ENCODE measurements around the gene HPSE.

The HPSE gene

DNA sequence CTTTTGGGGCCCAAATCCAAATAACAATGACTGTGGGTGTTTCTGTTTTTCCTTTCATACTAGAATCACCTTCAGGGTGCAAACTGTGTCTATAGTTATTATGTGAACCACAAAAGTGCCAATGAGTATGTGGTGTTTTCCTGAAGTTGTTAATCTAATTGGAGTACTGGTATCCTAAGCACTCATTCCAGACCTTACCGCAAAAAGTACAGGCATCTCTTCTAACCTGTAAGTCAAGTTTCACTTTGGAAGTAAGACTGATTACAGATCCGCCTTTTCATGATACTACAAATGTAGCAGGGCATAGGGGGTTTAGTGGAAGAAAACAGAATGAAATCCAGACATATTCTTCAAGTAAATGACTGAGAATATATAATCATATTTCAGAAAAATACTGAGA, 66.2 kb downstream of the HPSE start:
- Histone ChIP-seq H2BK120ac (ENCODE audit: insufficient read depth, low read length, poor library complexity) (no peak overlapping the region), H3K9ac (ENCODE audit: low read length) (no peak overlapping the region), H4K12ac (ENCODE audit: low read depth, low read length) (no peak overlapping the region), H2AK5ac (ENCODE audit: low read length) (no peak overlapping the region), H3K14ac (ENCODE audit: low read length) (no peak overlapping the region), H3K4ac (ENCODE audit: low read depth, low read length) (no peak overlapping the region), H4K8ac (ENCODE audit: low read depth, low read length) (no peak overlapping the region), H3K4me1 (ENCODE audit: control insufficient read depth in 1 of 2, insufficient read depth in 2 of 2, low read length in 2 of 2) (no peaks in the 10 kb centered on the region), H3K79me2 (ENCODE audit: control insufficient read depth, insufficient read depth, low read length, poor library complexity) (no peaks in the 10 kb centered on the region), H3K4me2 (ENCODE audit: low read length) (no peak overlapping the region), H3K23ac (ENCODE audit: low read length) (no peak overlapping the region), H3K9me3 (ENCODE audit: insufficient read depth, low read depth, low read length) (no peaks in the 10 kb centered on the region), H3K18ac (ENCODE audit: low read length) (no peak overlapping the region), H3K27me3 (ENCODE audit: insufficient read depth, low read length) (no peaks in the 10 kb centered on the region), H2BK5ac (ENCODE audit: low read depth, low read length, poor library complexity) (no peak overlapping the region), H3K36me3 (ENCODE audit: control insufficient read depth in 1 of 2, insufficient read depth in 2 of 2, low read length in 2 of 2) (peaks cover 4 to 5% of the 10 kb centered on the region in 2 experiments), H3K79me1 (ENCODE audit: low read length) (no peaks in the 10 kb centered on the region), H3K27ac (ENCODE audit: low read depth, low read length) (peak overlapping the region; percentile 8), H2BK12ac (ENCODE audit: low read length) (no peak overlapping the region), H3K4me3 (ENCODE audit: low read depth, low read length) (no peak overlapping the region), H2AFZ (ENCODE audit: insufficient read depth, low read length, poor library complexity) (no peak overlapping the region), H4K91ac (ENCODE audit: low read depth, low read length) (no peak overlapping the region)
- DNase-seq, result peak in 1 of 2 donors; percentile 79
- WGBS (ENCODE audit: extremely low coverage, insufficient coverage, insufficient read length), result no CpG with 5 or more reads among the region's 2 CpGs

DNA sequence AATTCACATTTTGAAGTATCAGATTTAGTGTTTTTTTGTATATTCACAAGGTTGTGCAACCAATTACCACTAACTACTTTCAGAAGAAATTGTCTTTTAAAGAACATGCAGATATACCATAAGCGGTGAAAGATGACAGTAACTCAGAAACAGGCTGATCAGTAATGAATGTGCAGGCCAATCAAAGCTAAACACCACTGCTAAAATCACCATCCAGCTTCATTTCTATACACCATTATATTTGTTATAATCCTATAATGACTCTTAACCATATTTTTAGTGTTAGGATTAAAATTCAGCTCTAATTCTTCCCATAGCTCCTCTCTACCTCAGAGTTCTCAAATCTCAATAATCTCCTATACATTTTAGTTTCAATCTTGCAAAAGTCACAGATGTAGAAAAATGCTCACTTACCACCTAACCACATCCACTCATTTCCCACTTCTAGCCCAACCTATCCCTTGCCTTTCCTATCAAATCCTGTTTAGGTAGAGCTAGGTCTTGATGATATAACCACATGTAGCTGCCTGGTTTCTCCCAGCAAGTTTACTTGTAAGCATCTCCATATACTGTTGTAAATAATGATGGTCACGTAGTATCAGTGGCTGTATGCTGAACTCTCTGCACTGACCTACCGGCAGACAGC, 66.7 kb downstream of the HPSE start:
- no peak overlapping the region for H4K12ac ChIP-seq (ENCODE audit: low read depth, low read length)
- H3K79me2 ChIP-seq (ENCODE audit: control insufficient read depth, insufficient read depth, low read length, poor library complexity), result no peaks in the 10 kb centered on the region
- H2BK12ac ChIP-seq (ENCODE audit: low read length), result no peak overlapping the region
- peak overlapping the region; percentile 8 for H3K27ac ChIP-seq (ENCODE audit: low read depth, low read length)
- H3K9ac ChIP-seq (ENCODE audit: low read length), result no peak overlapping the region
- H2AK5ac ChIP-seq (ENCODE audit: low read length), result no peak overlapping the region
- no peak overlapping the region for H2BK5ac ChIP-seq (ENCODE audit: low read depth, low read length, poor library complexity)
- no peak overlapping the region for H3K18ac ChIP-seq (ENCODE audit: low read length)
- H3K4me2 ChIP-seq (ENCODE audit: low read length), result no peak overlapping the region
- no peak overlapping the region for H2AFZ ChIP-seq (ENCODE audit: insufficient read depth, low read length, poor library complexity)
- no peak overlapping the region for H3K14ac ChIP-seq (ENCODE audit: low read length)
- WGBS (ENCODE audit: extremely low coverage, insufficient coverage, insufficient read length), result no CpG with 5 or more reads among the region's 3 CpGs
- H3K36me3 ChIP-seq (ENCODE audit: control insufficient read depth in 1 of 2, insufficient read depth in 2 of 2, low read length in 2 of 2), result peaks cover 7% of the 10 kb centered on the region in 2 experiments
- H4K91ac ChIP-seq (ENCODE audit: low read depth, low read length), result no peak overlapping the region
- no peak overlapping the region for H3K4ac ChIP-seq (ENCODE audit: low read depth, low read length)
- H3K79me1 ChIP-seq (ENCODE audit: low read length), result no peaks in the 10 kb centered on the region
- no peaks in the 10 kb centered on the region for H3K4me1 ChIP-seq (ENCODE audit: control insufficient read depth in 1 of 2, insufficient read depth in 2 of 2, low read length in 2 of 2)
- no peak overlapping the region for H3K23ac ChIP-seq (ENCODE audit: low read length)
- H3K9me3 ChIP-seq (ENCODE audit: insufficient read depth, low read depth, low read length), result no peaks in the 10 kb centered on the region
- H3K27me3 ChIP-seq (ENCODE audit: insufficient read depth, low read length), result no peaks in the 10 kb centered on the region
- DNase-seq, result no peak
- H4K8ac ChIP-seq (ENCODE audit: low read depth, low read length), result no peak overlapping the region
- no peak overlapping the region for H3K4me3 ChIP-seq (ENCODE audit: low read depth, low read length)
- no peak overlapping the region for H2BK120ac ChIP-seq (ENCODE audit: insufficient read depth, low read length, poor library complexity)

DNA sequence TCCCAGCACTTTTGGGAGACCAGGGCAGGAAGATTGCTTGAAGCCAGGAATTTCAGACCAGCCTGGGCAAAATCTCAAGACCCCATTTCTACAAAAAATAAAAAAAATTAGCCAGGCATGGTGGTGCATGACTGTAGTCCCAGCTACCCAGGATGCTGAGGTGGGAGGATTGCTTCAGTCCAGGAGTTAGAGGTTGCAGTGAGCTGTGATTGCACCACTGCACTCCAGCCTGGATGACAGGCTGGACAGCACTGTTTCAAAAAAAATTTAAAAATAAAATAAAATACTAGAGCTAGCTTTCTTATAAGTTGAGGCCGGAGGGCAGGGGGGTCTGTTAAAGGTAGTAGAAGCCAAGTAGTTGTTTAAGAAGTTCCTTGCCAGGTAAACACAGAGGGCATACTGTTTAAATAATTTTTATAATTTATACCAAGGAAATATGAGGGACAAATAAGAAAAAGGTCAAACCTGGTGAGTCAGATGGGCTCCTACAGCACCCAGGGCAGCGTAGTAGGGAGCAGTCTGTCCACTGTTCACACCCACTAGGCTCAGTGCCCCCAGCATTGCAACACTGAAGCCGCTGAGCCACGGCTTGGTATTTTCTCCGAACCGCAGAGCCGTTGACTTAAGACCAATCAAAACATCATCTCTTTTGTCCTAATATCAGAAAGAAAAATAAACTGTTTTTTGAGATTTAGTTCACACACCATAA, 67.4 kb downstream of the HPSE start:
- Histone ChIP-seq H3K79me2 (ENCODE audit: control insufficient read depth, insufficient read depth, low read length, poor library complexity) (no peaks in the 10 kb centered on the region), H3K4ac (ENCODE audit: low read depth, low read length) (no peak overlapping the region), H4K8ac (ENCODE audit: low read depth, low read length) (no peak overlapping the region), H3K23ac (ENCODE audit: low read length) (no peak overlapping the region), H4K12ac (ENCODE audit: low read depth, low read length) (no peak overlapping the region), H2BK120ac (ENCODE audit: insufficient read depth, low read length, poor library complexity) (peak overlapping the region; percentile 53), H3K4me3 (ENCODE audit: low read depth, low read length) (no peak overlapping the region), H2BK5ac (ENCODE audit: low read depth, low read length, poor library complexity) (no peak overlapping the region), H3K27me3 (ENCODE audit: insufficient read depth, low read length) (no peaks in the 10 kb centered on the region), H4K91ac (ENCODE audit: low read depth, low read length) (no peak overlapping the region), H2BK12ac (ENCODE audit: low read length) (peak overlapping the region; percentile 43), H3K4me2 (ENCODE audit: low read length) (no peak overlapping the region), H3K36me3 (ENCODE audit: control insufficient read depth in 1 of 2, insufficient read depth in 2 of 2, low read length in 2 of 2) (peaks cover 7% of the 10 kb centered on the region in 2 experiments), H2AK5ac (ENCODE audit: low read length) (peak overlapping the region; percentile 64), H3K18ac (ENCODE audit: low read length) (peak overlapping the region; percentile 46), H3K9ac (ENCODE audit: low read length) (no peak overlapping the region), H3K9me3 (ENCODE audit: insufficient read depth, low read depth, low read length) (no peaks in the 10 kb centered on the region), H3K4me1 (ENCODE audit: control insufficient read depth in 1 of 2, insufficient read depth in 2 of 2, low read length in 2 of 2) (no peaks in the 10 kb centered on the region), H3K14ac (ENCODE audit: low read length) (no peak overlapping the region), H3K79me1 (ENCODE audit: low read length) (no peaks in the 10 kb centered on the region), H3K27ac (ENCODE audit: low read depth, low read length) (no peak overlapping the region), H2AFZ (ENCODE audit: insufficient read depth, low read length, poor library complexity) (no peak overlapping the region)
- no CpG with 5 or more reads among the region's 7 CpGs for WGBS (ENCODE audit: extremely low coverage, insufficient coverage, insufficient read length)
- DNase-seq, result peak; percentile 9 to 57

DNA sequence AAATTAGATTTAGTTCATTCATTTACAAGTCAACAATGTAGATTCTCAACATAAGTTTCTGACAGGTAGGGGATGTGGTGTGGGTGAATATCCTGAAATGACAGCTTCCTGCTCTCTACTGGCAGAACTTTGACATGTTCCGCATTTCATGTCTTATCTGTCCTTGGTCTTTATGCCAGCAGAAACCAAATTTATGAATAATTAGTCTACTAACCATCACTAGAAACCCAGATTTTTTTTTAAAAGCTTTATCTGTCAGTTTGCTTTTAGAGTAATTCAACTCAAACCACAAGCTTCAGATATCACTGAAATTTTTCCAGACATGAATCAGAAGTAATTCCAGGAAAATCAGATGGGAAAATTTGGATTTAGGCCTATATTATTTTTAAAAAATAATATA, 68.0 kb downstream of the HPSE start:
- Histone ChIP-seq H2AK5ac (ENCODE audit: low read length) (no peak overlapping the region), H3K27me3 (ENCODE audit: insufficient read depth, low read length) (no peaks in the 10 kb centered on the region), H2BK12ac (ENCODE audit: low read length) (no peak overlapping the region), H3K36me3 (ENCODE audit: control insufficient read depth in 1 of 2, insufficient read depth in 2 of 2, low read length in 2 of 2) (peaks cover 7 to 8% of the 10 kb centered on the region in 2 experiments), H3K4me2 (ENCODE audit: low read length) (no peak overlapping the region), H3K9me3 (ENCODE audit: insufficient read depth, low read depth, low read length) (no peaks in the 10 kb centered on the region), H3K79me2 (ENCODE audit: control insufficient read depth, insufficient read depth, low read length, poor library complexity) (no peaks in the 10 kb centered on the region), H4K91ac (ENCODE audit: low read depth, low read length) (no peak overlapping the region), H3K18ac (ENCODE audit: low read length) (no peak overlapping the region), H3K4me1 (ENCODE audit: control insufficient read depth in 1 of 2, insufficient read depth in 2 of 2, low read length in 2 of 2) (no peaks in the 10 kb centered on the region), H4K8ac (ENCODE audit: low read depth, low read length) (no peak overlapping the region), H3K9ac (ENCODE audit: low read length) (no peak overlapping the region), H3K4ac (ENCODE audit: low read depth, low read length) (no peak overlapping the region), H3K23ac (ENCODE audit: low read length) (no peak overlapping the region), H4K12ac (ENCODE audit: low read depth, low read length) (no peak overlapping the region), H2BK5ac (ENCODE audit: low read depth, low read length, poor library complexity) (no peak overlapping the region), H3K27ac (ENCODE audit: low read depth, low read length) (no peak overlapping the region), H2AFZ (ENCODE audit: insufficient read depth, low read length, poor library complexity) (no peak overlapping the region), H3K14ac (ENCODE audit: low read length) (no peak overlapping the region), H3K79me1 (ENCODE audit: low read length) (no peaks in the 10 kb centered on the region), H3K4me3 (ENCODE audit: low read depth, low read length) (no peak overlapping the region), H2BK120ac (ENCODE audit: insufficient read depth, low read length, poor library complexity) (no peak overlapping the region)
- no CpG with 5 or more reads among the region's 1 CpG for WGBS (ENCODE audit: extremely low coverage, insufficient coverage, insufficient read length)
- no peak for DNase-seq

All from trophoblast cell (in vitro differentiated cells and primary cell).